HL-60 (cell line): ENCODE measurements around the gene IGFBP3.

Experiments used
- DNase-seq, 2 experiments: peaks; one replicate each; pipeline ENCODE4 v3.0.0-alpha.2; 2010 to 2020; ENCODE audit warnings: low read depth in 1 of 2, low spot score in 1 of 2
- H3K27ac ChIP-seq: fragments of 250-450 bp; sonication (Bioruptor Pico); replicated peaks from 2 replicates; pipeline ENCODE4 v1.5.1; 2020; ENCODE audit warnings: mild to moderate bottlenecking, moderate library complexity
- H3K27me3 ChIP-seq: fragments of 250-450 bp; sonication (Bioruptor Pico); 2 replicates; pipeline ENCODE4 v1.5.1; 2021; ENCODE audit warnings: mild to moderate bottlenecking, moderate library complexity; ENCODE audit not compliant: insufficient read depth, poor library complexity, severe bottlenecking
- H3K4me3 ChIP-seq: replicated peaks from 2 replicates; pipeline ENCODE4 v1.5.1; 2011; ENCODE audit warnings: mild to moderate bottlenecking, control low read depth, low read length; ENCODE audit not compliant: insufficient read depth
- GABPA ChIP-seq: IDR thresholded peaks from 2 replicates; pipeline ENCODE4 v1.6.1; 2012; ENCODE audit warnings: low read depth
- POLR2AphosphoS5 ChIP-seq: IDR thresholded peaks from 2 replicates; pipeline ENCODE4 v1.6.1; 2012; ENCODE audit warnings: low read depth
- SPI1 ChIP-seq: IDR thresholded peaks from 2 replicates; pipeline ENCODE4 v1.6.1; 2012; ENCODE audit warnings: low read depth, mild to moderate bottlenecking, borderline replicate concordance
- TF ChIP-seq, protein P1 (sequence below): IDR thresholded peaks from 2 replicates; pipeline ENCODE4 v1.6.1; 2012; ENCODE audit warnings: low read depth; ENCODE audit not compliant: insufficient replicate concordance
- TF ChIP-seq, protein P2 (sequence below): IDR thresholded peaks from one replicate; pipeline ENCODE4 v1.5.1; 2011; ENCODE audit warnings: low read length, control low read depth, inconsistent platforms; ENCODE audit not compliant: insufficient read depth

IGFBP3 gene

DNA sequence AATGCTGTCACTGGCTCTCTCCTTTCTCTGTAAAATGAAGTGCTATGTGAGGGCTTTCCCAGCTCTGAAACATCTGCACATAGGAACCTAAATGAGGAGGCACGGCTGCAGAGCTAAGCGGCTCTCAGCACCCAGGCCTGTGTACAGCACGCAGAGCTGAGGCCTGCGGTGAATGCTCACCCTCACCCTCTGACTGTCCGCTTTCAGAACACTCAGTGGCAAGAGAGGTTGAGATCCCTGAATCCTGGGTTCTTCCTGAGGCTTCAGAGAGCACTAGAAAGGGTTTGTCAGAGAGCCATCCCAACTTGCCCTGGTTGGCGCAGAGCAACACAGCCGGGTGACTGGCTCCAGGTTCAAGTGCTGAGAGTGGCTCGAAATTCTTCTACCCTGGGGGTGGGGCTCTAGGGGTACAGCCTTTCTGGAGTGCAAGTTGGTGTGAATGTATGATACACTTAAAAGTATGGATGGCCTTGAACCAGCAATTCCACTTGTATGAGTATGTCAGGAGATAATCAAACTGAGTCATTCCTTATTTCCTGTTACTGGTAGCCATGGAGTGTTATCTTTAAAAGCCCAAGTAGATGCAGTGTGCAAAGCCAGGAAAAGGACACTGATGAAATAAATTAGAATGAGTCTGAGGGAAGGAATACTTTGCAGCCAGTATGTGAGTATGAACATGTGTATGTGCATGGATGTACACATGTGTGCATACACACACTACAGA is 46.5 kb downstream of the IGFBP3 start:
- Histone ChIP-seq H3K4me3 (no peak overlapping the region), H3K27ac (no peak overlapping the region), H3K27me3 (no peaks in the 10 kb centered on the region)
- TF ChIP-seq GABPA (no peak), SPI1 (no peak), POLR2AphosphoS5 (no peak)
- TF ChIP-seq, protein P1, sequence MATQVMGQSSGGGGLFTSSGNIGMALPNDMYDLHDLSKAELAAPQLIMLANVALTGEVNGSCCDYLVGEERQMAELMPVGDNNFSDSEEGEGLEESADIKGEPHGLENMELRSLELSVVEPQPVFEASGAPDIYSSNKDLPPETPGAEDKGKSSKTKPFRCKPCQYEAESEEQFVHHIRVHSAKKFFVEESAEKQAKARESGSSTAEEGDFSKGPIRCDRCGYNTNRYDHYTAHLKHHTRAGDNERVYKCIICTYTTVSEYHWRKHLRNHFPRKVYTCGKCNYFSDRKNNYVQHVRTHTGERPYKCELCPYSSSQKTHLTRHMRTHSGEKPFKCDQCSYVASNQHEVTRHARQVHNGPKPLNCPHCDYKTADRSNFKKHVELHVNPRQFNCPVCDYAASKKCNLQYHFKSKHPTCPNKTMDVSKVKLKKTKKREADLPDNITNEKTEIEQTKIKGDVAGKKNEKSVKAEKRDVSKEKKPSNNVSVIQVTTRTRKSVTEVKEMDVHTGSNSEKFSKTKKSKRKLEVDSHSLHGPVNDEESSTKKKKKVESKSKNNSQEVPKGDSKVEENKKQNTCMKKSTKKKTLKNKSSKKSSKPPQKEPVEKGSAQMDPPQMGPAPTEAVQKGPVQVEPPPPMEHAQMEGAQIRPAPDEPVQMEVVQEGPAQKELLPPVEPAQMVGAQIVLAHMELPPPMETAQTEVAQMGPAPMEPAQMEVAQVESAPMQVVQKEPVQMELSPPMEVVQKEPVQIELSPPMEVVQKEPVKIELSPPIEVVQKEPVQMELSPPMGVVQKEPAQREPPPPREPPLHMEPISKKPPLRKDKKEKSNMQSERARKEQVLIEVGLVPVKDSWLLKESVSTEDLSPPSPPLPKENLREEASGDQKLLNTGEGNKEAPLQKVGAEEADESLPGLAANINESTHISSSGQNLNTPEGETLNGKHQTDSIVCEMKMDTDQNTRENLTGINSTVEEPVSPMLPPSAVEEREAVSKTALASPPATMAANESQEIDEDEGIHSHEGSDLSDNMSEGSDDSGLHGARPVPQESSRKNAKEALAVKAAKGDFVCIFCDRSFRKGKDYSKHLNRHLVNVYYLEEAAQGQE = no peak
- TF ChIP-seq, protein P2, sequence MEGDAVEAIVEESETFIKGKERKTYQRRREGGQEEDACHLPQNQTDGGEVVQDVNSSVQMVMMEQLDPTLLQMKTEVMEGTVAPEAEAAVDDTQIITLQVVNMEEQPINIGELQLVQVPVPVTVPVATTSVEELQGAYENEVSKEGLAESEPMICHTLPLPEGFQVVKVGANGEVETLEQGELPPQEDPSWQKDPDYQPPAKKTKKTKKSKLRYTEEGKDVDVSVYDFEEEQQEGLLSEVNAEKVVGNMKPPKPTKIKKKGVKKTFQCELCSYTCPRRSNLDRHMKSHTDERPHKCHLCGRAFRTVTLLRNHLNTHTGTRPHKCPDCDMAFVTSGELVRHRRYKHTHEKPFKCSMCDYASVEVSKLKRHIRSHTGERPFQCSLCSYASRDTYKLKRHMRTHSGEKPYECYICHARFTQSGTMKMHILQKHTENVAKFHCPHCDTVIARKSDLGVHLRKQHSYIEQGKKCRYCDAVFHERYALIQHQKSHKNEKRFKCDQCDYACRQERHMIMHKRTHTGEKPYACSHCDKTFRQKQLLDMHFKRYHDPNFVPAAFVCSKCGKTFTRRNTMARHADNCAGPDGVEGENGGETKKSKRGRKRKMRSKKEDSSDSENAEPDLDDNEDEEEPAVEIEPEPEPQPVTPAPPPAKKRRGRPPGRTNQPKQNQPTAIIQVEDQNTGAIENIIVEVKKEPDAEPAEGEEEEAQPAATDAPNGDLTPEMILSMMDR = no peak
- no peak for DNase-seq

GRCh38 chr7:45873355-45873754 is 47.7 kb downstream of the IGFBP3 start:
- TF ChIP-seq, protein P2 = no peak
- TF ChIP-seq POLR2AphosphoS5 (no peak), GABPA (no peak), SPI1 (no peak)
- TF ChIP-seq, protein P1 = no peak
- H3K27me3 ChIP-seq = no peaks in the 10 kb centered on the region
- H3K27ac ChIP-seq = no peak overlapping the region
- H3K4me3 ChIP-seq = no peak overlapping the region
- DNase-seq = no peak

- Histone ChIP-seq H3K27me3 (no peaks in the 10 kb centered on the region), H3K4me3 (no peak within 1 kb of the TSS), H3K27ac (no peak within 1 kb of the TSS)
- DNase-seq = no peak
- TF ChIP-seq, protein P2 = no peak
- TF ChIP-seq SPI1 (no peak), POLR2AphosphoS5 (no peak)
- TF ChIP-seq, protein P1 = no peak
Measured at GRCh38 chr7:45873035-45873354, 48.1 kb downstream of the IGFBP3 start, which contains the start of gene CCDC201. Gene CCDC201, minus strand, starts transcription at chr7:45873082. Its CDS starts 75 bp downstream, at chr7:45873007.
